CD4-positive, alpha-beta T cell treated with Interferon alpha-2 for 1 hour (primary cell): ENCODE results near the gene ANTXR2.
"Not testable (repeated sequence)": the region's sequence is repeated elsewhere in the genome, so short reads cannot be mapped to it uniquely, and the experiment has no call there.

Experiments
- DNase-seq, 2 donors: peaks; one replicate each; pipeline ENCODE4 v3.0.0-alpha.2; 2020 to 2022

The ANTXR2 gene

GRCh38 chr4:80015407-80016189 lies 57.4 kb downstream of the ANTXR2 start:
- no peak for DNase-seq

DNA sequence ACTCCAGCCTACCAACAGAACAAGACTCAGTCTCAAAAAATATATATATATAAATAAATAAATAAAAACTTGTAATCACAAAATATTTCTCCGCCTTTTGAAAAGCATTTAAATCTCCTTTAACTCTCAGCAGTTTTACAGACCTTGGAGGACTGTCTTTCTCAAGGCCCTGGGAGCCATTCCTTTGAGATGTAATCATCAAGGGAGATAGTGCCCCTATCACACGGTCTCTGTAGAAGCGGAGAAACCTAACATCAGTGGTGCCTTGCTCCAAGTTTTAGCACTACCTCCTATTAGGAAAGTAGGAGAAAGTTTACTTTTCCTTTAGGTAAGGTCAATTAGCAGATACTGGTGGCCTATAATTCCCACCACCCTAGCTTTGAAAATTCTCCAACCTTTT lies 58.5 kb downstream of the ANTXR2 start:
- no peak for DNase-seq

DNA sequence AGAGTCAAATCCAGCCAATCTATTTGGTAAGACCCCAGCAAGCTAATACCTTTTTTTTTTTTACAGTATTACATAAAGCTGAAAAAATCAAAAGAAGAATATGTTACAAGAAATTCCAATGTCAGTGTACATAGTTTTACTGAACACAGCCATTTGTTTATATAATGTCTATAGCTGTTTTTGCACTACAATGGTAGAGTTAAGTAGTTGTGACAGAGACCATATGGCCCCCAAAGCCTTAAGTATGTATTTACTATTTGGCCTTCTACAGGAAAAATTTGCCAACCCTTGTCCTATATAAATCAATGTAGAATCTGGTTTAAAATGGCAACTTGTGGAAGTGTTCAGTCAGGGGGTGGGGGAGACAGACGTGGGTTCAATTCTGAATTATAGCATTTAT lies 60.7 kb downstream of the ANTXR2 start:
- DNase-seq = no peak

GRCh38 chr4:80011636-80012236 lies 61.3 kb downstream of the ANTXR2 start:
- DNase-seq = no peak

DNA sequence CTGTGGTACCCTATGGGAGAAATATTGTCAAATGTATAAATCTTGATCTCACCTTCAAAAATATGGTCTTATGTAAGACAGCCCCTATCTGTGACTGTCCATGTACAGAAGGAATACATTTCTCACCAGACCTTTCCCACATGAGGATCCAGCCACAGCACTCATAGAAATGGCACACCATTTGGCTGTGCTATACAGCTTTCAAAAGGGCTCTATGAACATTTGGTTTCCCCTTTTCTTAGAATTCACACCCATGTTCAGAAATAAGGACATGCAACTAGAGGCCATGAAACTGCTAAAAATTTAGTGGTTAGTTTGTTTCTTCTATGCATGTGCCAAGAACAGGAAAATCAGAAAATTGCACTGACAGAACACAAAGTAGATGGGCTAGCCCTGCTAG lies 62.7 kb downstream of the ANTXR2 start:
- DNase-seq = no peak

DNA sequence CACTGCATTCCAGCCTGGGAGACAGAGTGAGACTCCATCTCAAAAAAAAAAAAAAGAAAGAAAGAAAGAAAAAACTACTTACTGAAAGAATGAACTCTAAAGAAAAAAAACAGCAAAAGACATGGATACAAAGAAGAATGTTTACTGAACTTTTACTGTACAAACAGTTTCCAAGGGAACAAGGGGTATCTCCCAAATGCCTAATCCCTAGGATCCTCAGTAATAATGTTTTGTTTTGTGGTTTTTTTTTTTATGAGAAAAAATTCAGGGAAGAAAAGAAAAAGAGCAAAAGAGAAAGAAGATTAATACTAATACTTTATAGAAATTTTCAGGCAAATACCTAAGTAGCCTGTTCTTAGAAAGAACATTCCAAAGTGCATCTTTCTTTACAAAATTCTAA lies 63.2 kb downstream of the ANTXR2 start:
- DNase-seq = no peak

DNA sequence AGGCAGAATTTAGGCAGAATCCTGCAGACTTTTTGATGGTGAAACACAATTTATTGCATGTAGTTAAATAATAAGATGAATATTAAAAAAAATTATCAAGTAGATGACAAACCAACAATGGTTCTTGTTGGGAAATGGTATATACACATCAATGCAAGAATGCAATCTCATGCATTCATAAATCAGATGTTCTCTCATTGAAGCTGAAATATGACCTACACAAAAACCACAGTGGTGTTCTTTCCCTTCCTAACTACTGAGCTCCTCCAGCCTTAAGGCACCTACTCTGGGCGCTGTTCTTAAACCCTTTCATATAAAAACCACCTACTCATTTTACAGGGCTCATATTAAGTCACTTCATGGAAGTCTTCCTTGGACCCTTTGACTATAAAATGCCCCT lies 64.1 kb downstream of the ANTXR2 start:
- no peak for DNase-seq

GRCh38 chr4:80008351-80008750 lies 64.7 kb downstream of the ANTXR2 start:
- DNase-seq = no peak

GRCh38 chr4:80007745-80008149 lies 65.3 kb downstream of the ANTXR2 start:
- peak in 1 of 2 donors; percentile 13 for DNase-seq

GRCh38 chr4:80006935-80007744 lies 65.9 kb downstream of the ANTXR2 start:
- DNase-seq = peak in 1 of 2 donors; percentile 42

GRCh38 chr4:80005863-80006262 lies 67.2 kb downstream of the ANTXR2 start:
- DNase-seq = no peak

- no peak for DNase-seq
Measured at GRCh38 chr4:80004319-80004718, 68.7 kb downstream of the ANTXR2 start.

DNA sequence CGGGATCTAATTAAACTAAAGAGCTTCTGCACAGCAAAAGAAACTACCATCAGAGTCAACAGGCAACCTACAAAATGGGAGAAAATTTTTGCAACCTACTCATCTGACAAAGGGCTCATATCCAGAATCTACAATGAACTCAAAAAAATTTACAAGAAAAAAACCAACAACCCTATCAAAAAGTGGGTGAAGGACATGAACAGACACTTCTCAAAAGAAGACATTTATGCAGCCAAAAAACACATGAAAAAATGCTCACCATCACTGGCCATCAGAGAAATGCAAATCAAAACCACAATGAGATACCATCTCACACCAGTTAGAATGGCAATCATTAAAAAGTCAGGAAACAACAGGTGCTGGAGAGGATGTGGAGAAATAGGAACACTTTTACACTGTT lies 70.5 kb downstream of the ANTXR2 start:
- not testable (repeated sequence) for DNase-seq

GRCh38 chr4:79999048-79999447 lies 74.0 kb downstream of the ANTXR2 start:
- DNase-seq = not testable (repeated sequence)

DNA sequence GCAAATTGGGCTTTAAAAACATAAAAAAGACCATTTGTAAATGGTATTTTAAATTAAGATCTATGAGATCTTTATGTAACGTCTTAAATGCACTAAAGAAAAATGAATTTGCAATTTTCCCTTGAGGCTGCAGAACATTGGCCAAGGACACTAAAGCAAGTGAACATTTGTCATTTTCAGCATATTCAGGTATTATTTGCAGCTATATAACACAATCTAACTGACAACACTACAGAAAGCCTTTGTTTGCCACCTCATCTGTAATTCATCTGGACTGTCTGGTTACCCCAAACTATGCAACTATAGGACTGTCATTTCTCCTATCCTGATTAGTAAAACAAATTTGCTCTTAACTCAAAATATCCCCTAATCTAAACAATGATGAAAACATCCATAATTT lies 74.8 kb downstream of the ANTXR2 start:
- no peak for DNase-seq

GRCh38 chr4:79996851-79997250 lies 76.2 kb downstream of the ANTXR2 start:
- DNase-seq = no peak

DNA sequence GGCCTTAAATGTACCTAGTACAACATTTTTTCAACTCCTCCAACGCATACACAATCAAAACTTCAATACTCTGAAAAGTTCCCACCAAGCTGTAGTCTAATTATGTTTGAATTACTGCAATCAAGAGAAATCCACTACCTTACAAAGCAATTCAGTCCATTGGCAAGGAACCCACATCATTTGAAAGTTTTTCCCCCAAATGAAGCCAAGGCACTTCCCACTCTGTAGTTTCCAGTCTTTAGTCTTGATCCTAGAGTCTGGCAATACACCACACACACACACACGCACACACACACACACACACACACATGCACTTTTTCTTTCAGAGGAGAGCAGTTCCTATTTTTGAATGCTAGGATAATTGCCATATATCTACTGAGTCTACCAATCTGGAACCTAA lies 79.6 kb downstream of the ANTXR2 start:
- DNase-seq = no peak

DNA sequence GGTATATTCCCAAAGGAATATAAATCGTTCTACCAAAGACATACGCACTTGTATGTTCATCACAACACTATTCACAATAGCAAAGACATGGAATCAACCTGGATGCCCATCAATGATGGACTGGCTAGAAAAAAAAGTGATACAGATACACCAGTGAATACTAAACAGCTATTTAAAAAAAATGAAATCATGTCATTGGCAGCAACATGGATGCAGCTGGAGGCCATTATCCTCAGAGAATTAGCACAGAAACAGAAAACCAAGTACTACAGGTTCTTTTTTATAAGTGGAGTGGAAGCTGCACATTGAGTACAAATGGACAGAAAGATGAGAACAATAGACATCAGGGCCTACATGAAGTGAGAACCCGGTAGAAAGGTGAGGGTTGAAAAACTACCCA lies 81.4 kb downstream of the ANTXR2 start:
- DNase-seq = no peak

- not testable (repeated sequence) for DNase-seq
Measured at GRCh38 chr4:79991100-79991499, 81.9 kb downstream of the ANTXR2 start.

DNA sequence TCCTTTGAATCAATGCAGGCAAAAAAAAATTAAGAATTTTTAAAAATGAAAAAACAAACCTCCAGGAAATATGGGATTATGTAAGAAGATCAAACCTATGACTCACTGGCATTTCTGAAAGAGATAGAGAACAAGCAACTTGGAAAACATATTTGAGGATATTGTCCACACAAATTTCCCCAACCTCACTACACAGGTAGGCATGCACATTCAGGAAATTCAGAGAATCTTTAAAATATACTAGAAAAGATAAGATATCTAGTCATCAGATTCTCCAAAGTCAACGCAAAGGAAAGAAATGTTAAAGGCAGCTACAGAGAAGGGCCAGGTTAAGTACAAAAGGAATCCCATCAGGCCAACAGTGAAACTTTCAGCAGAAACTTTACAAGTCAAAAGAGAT lies 85.6 kb downstream of the ANTXR2 start:
- DNase-seq = no peak

- DNase-seq = no peak
Measured at GRCh38 chr4:79983431-79983830, 89.6 kb downstream of the ANTXR2 start.

GRCh38 chr4:79982601-79983322 lies 90.3 kb downstream of the ANTXR2 start:
- no peak for DNase-seq

GRCh38 chr4:79980448-79980847 lies 92.6 kb downstream of the ANTXR2 start:
- no peak for DNase-seq
